GM12878 (cell line): ENCODE measurements around the gene SLC38A9. TPM values are rescaled to one million over a fixed set of nuclear protein-coding genes. Genes with fewer than 3 reads are reported as not detected.

Source experiments
- ATAC-seq: fragments of 200-7000 bp; cut with Tn5 transposase; 3 replicates; pipeline ENCODE4 v1.9.1; 2020; ENCODE audit warnings: mild to moderate bottlenecking, moderate library complexity
- BruUV-seq: library from RNA; stranded (reverse); fragments of 400-500 nt; replicated peaks from 2 replicates; lab custom pipeline; 2021; lab: Mats Ljungman, UMichigan
- CTCF ChIA-PET: fragments of 300-600 bp; sonication (Branson Sonifier 250); formaldehyde crosslinking; extraction: SDS; loops from one replicate; lab custom pipeline; 2021; ENCODE audit warnings: inconsistent platforms; lab: Yijun Ruan, JAX
- POLR2A ChIA-PET: fragments of 350-600 bp; formaldehyde crosslinking; extraction: SDS; loops from one replicate; lab custom pipeline; 2021; ENCODE audit warnings: inconsistent platforms; lab: Charles Lee
- RAD21 ChIA-PET: fragments of 300-600 bp; sonication (Branson Sonifier 250); formaldehyde crosslinking; loops from one replicate; lab custom pipeline; 2023; ENCODE audit warnings: antibody characterized with exemption; ENCODE audit not compliant: unreplicated experiment; lab: Charles Lee
- SMC1A ChIA-PET: fragments of 300-600 bp; sonication (Branson Sonifier 250); formaldehyde crosslinking; loops from one replicate; lab custom pipeline; 2023; ENCODE audit not compliant: unreplicated experiment, uncharacterized antibody; lab: Charles Lee
- DNase-seq: peaks from one replicate; pipeline ENCODE4 v3.0.0-alpha.2; 2011; ENCODE audit warnings: low read depth, low spot score
- FAIRE-seq: peaks from 3 replicates; lab custom pipeline; 2011; peaks lifted over from hg19 to GRCh38; lab: Jason Lieb, UNC
- H2AFZ ChIP-seq: 2 replicates; pipeline ENCODE4 v1.6.0; 2011; ENCODE audit warnings: low read depth, low read length, control low read depth; ENCODE audit not compliant: control insufficient read depth
- H3K27ac ChIP-seq: 2 replicates; pipeline ENCODE4 v1.5.1; 2011; ENCODE audit warnings: control low read depth; ENCODE audit not compliant: control insufficient read depth, insufficient read depth
- H3K27me3 ChIP-seq, 2 experiments: replicated peaks in 1 of 2; 2 replicates each; pipeline versions ENCODE4 v1.6.0 to v1.6.1; 2011; ENCODE audit warnings: low read length in 1 of 2; ENCODE audit not compliant: control insufficient read depth in 2 of 2, insufficient read depth in 2 of 2
- H3K36me3 ChIP-seq, 2 experiments: 2 replicates each; pipeline ENCODE4 v1.5.1; 2011; ENCODE audit warnings: low read length in 1 of 2; ENCODE audit not compliant: control insufficient read depth in 2 of 2, insufficient read depth in 2 of 2
- H3K4me1 ChIP-seq: 2 replicates; pipeline ENCODE4 v1.6.1; 2011; ENCODE audit warnings: mild to moderate bottlenecking, low read length, moderate library complexity, mixed read lengths; ENCODE audit not compliant: control insufficient read depth, insufficient read depth
- H3K4me2 ChIP-seq: 2 replicates; pipeline ENCODE4 v1.6.0; 2011; ENCODE audit warnings: control low read depth; ENCODE audit not compliant: control insufficient read depth, insufficient read depth
- H3K4me3 ChIP-seq: fragments of 200-600 bp; sonication (generic); 2 replicates; pipeline ENCODE4 v1.5.1; 2016
- H3K79me2 ChIP-seq: 2 replicates; pipeline ENCODE4 v1.6.0; 2011; ENCODE audit warnings: low read length; ENCODE audit not compliant: control insufficient read depth, insufficient read depth
- H3K9ac ChIP-seq: 2 replicates; pipeline ENCODE4 v1.8.0; 2011; ENCODE audit warnings: low read length, control low read depth, mixed read lengths; ENCODE audit not compliant: control insufficient read depth, insufficient read depth
- H3K9me3 ChIP-seq: replicated peaks from 3 replicates; pipeline ENCODE4 v1.5.1; 2011; ENCODE audit warnings: mild to moderate bottlenecking, low read length; ENCODE audit not compliant: control insufficient read depth, insufficient read depth
- H4K20me1 ChIP-seq: 2 replicates; pipeline ENCODE4 v1.6.0; 2011; ENCODE audit not compliant: control insufficient read depth, insufficient read depth
- ATF7 ChIP-seq: fragments of 450-650 bp; IDR thresholded peaks from 2 replicates; pipeline ENCODE4 v1.6.1; 2016; ENCODE audit warnings: low read depth, mild to moderate bottlenecking
- CBFB ChIP-seq: IDR thresholded peaks from 2 replicates; pipeline ENCODE4 v1.6.1; 2016; ENCODE audit warnings: antibody characterized with exemption, low read depth
- MTA2 ChIP-seq: fragments of 450-650 bp; IDR thresholded peaks from 2 replicates; pipeline ENCODE4 v1.6.1; 2016; ENCODE audit warnings: low read depth, mild to moderate bottlenecking, moderate library complexity
- NBN ChIP-seq: fragments of 450-650 bp; IDR thresholded peaks from 2 replicates; pipeline ENCODE4 v1.6.1; 2016
- PBX3 ChIP-seq: IDR thresholded peaks from 2 replicates; pipeline ENCODE4 v1.6.1; 2011; ENCODE audit warnings: mild to moderate bottlenecking, low read depth, low read length, moderate library complexity; ENCODE audit not compliant: insufficient replicate concordance
- SKIL ChIP-seq: fragments of 450-650 bp; IDR thresholded peaks from 2 replicates; pipeline ENCODE4 v1.6.1; 2017; ENCODE audit warnings: mild to moderate bottlenecking, low read depth, inconsistent platforms; ENCODE audit not compliant: poor library complexity, severe bottlenecking
- SMAD1 ChIP-seq: fragments of 450-650 bp; IDR thresholded peaks from 2 replicates; pipeline ENCODE4 v1.6.1; 2018; ENCODE audit warnings: mild to moderate bottlenecking, low read depth; ENCODE audit not compliant: partially characterized antibody
- YY1 ChIP-seq: IDR thresholded peaks from 2 replicates; pipeline ENCODE4 v1.6.1; 2011; ENCODE audit warnings: low read depth, mild to moderate bottlenecking, low read length
- ZNF207 ChIP-seq: fragments of 450-650 bp; IDR thresholded peaks from 2 replicates; pipeline ENCODE4 v1.6.1; 2014; ENCODE audit warnings: antibody characterized with exemption, mild to moderate bottlenecking, borderline replicate concordance
- ZNF24 ChIP-seq: fragments of 450-650 bp; IDR thresholded peaks from 2 replicates; pipeline ENCODE4 v1.6.1; 2017; ENCODE audit warnings: antibody characterized with exemption, mild to moderate bottlenecking
- ZZZ3 ChIP-seq: IDR thresholded peaks from 2 replicates; pipeline ENCODE4 v1.6.1; 2011; ENCODE audit warnings: low read depth; ENCODE audit not compliant: control insufficient read depth, insufficient read length
- WGBS: methylation state at CpG from one replicate; pipeline ENCODE4 v1.1.6; 2016; ENCODE audit warnings: low lambda C conversion rate; ENCODE audit not compliant: insufficient replicate concordance, insufficient coverage; ENCODE audit errors: missing lambda C conversion rate; 5-methylcytosine and 5-hydroxymethylcytosine counted together
- in situ Hi-C: fragments of 300-500 bp; cut with MboI; formaldehyde crosslinking; loops from 9 replicates; pipeline ENCODE4 v1.14.3; 2018; ENCODE audit warnings: mixed read lengths
- intact Hi-C: fragments of 100-400 bp; cut with micrococcal nuclease; formaldehyde crosslinking; loops from one replicate; pipeline ENCODE4 v1.14.2; 2022; ENCODE audit not compliant: unreplicated experiment
- polyA plus RNA-seq, 11 experiments: library from polyadenylated mRNA; depleted of rRNA in 4 of 11; unstranded in 6 of 11; stranded (reverse) in 5 of 11; fragments of >200 nt; fragmentation: Nextera tagmentation in 4 of 11; fragmentation: Illumina TruSeq in 1 of 11; extraction: Ambion mirVana in 4 of 11; extraction: Trizol in 1 of 11; gene quantifications; 1 replicate in 1 of 11; 2 replicates in 10 of 11; pipeline versions ENCODE4 v1.2.1 to v1.2.3, GENCODE V29; 2011 to 2016; ENCODE audit warnings: inconsistent platforms in 2 of 11, missing spikeins in 2 of 11, low read depth in 1 of 11
- total RNA-seq, 4 experiments: library from RNA; depleted of rRNA in 3 of 4; stranded (reverse); fragments of >200 nt in 3 of 4; fragmentation: Illumina TruSeq in 1 of 4; extraction: Trizol in 1 of 4; gene quantifications; 2 replicates each; pipeline versions ENCODE4 v1.2.1 to v1.2.3, GENCODE V29; 2013 to 2021
- TF ChIP-seq, protein P1 (sequence below): fragments of 450-650 bp; IDR thresholded peaks from 2 replicates; pipeline ENCODE4 v1.6.1; 2017; ENCODE audit warnings: mild to moderate bottlenecking, moderate library complexity
- TF ChIP-seq, protein P2 (sequence below): fragments of 450-650 bp; IDR thresholded peaks from 2 replicates; pipeline ENCODE4 v1.6.1; 2016; ENCODE audit warnings: mild to moderate bottlenecking

The SLC38A9 gene
- total and polyA plus RNA-seq, 10 of the 15 experiments (the other 5 are each of a cell fraction or from before 2014, with no cell fraction given) = 8.5 to 35.1 (median 23.0) TPM

GRCh38 chr5:55692509-55692908 is 19.6 kb downstream of the SLC38A9 start:
- H3K9ac ChIP-seq = no peak overlapping the region
- no TSS peak for BruUV-seq
- no peaks in the 10 kb centered on the region; a peak in 1 of 4 replicates for H3K36me3 ChIP-seq
- POLR2A ChIA-PET = no interaction called here
- no peak for FAIRE-seq
- H3K4me3 ChIP-seq = no peak overlapping the region
- no peak overlapping the region for H2AFZ ChIP-seq
- no peak for ATAC-seq
- no peak overlapping the region for H3K27ac ChIP-seq
- no peaks in the 10 kb centered on the region for H4K20me1 ChIP-seq
- H3K79me2 ChIP-seq = no peaks in the 10 kb centered on the region
- H3K4me1 ChIP-seq = no peaks in the 10 kb centered on the region
- no peak for DNase-seq
- RAD21 ChIA-PET = interaction anchor here (0.6 to 2.1 kb wide), 15 partner anchors 9 to 520 kb away, joined by 3 to 16 read pairs (median 4); no protein-coding TSS in a partner anchor
- CTCF ChIA-PET = interaction anchor here (0.6 to 2.6 kb wide), 41 partner anchors 9 to 521 kb away, joined by 3 to 31 read pairs (median 5); partner anchors contain the start of genes CDC20B, DHX29 and MTREX
- H3K9me3 ChIP-seq = no peaks in the 10 kb centered on the region; the same call in 2 of the 3 replicates
- intact Hi-C loops = loop anchor here (1.0 to 10.0 kb wide), 5 partner anchors 158 to 510 kb away; partner anchors contain the start of genes MCIDAS and PLPP1
- WGBS = 86% methylated on average over 1 of the region's 1 CpG
- in situ Hi-C loops = no loop called here
- no peaks in the 10 kb centered on the region for H3K27me3 ChIP-seq
- no peak overlapping the region for H3K4me2 ChIP-seq
- SMC1A ChIA-PET = interaction anchor here (0.8 to 2.1 kb wide), 19 partner anchors 8 to 521 kb away, joined by 3 to 11 read pairs (median 5); no protein-coding TSS in a partner anchor
- no peak for TF ChIP-seq PBX3
- TF ChIP-seq SKIL = no peak
- no peak for TF ChIP-seq ZNF24
- no peak for TF ChIP-seq MTA2
- no peak for TF ChIP-seq ZNF207
- no peak for TF ChIP-seq ATF7
- TF ChIP-seq, protein P1, sequence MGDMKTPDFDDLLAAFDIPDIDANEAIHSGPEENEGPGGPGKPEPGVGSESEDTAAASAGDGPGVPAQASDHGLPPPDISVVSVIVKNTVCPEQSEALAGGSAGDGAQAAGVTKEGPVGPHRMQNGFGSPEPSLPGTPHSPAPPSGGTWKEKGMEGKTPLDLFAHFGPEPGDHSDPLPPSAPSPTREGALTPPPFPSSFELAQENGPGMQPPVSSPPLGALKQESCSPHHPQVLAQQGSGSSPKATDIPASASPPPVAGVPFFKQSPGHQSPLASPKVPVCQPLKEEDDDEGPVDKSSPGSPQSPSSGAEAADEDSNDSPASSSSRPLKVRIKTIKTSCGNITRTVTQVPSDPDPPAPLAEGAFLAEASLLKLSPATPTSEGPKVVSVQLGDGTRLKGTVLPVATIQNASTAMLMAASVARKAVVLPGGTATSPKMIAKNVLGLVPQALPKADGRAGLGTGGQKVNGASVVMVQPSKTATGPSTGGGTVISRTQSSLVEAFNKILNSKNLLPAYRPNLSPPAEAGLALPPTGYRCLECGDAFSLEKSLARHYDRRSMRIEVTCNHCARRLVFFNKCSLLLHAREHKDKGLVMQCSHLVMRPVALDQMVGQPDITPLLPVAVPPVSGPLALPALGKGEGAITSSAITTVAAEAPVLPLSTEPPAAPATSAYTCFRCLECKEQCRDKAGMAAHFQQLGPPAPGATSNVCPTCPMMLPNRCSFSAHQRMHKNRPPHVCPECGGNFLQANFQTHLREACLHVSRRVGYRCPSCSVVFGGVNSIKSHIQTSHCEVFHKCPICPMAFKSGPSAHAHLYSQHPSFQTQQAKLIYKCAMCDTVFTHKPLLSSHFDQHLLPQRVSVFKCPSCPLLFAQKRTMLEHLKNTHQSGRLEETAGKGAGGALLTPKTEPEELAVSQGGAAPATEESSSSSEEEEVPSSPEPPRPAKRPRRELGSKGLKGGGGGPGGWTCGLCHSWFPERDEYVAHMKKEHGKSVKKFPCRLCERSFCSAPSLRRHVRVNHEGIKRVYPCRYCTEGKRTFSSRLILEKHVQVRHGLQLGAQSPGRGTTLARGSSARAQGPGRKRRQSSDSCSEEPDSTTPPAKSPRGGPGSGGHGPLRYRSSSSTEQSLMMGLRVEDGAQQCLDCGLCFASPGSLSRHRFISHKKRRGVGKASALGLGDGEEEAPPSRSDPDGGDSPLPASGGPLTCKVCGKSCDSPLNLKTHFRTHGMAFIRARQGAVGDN = no peak
- no peak for TF ChIP-seq SMAD1
- no peak for TF ChIP-seq CBFB
- TF ChIP-seq YY1 = no peak
- TF ChIP-seq NBN = no peak
- TF ChIP-seq, protein P2, sequence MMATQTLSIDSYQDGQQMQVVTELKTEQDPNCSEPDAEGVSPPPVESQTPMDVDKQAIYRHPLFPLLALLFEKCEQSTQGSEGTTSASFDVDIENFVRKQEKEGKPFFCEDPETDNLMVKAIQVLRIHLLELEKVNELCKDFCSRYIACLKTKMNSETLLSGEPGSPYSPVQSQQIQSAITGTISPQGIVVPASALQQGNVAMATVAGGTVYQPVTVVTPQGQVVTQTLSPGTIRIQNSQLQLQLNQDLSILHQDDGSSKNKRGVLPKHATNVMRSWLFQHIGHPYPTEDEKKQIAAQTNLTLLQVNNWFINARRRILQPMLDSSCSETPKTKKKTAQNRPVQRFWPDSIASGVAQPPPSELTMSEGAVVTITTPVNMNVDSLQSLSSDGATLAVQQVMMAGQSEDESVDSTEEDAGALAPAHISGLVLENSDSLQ = no peak
- TF ChIP-seq ZZZ3 = no peak
